Hypothalamus (tissue), 51 donors: ENCODE results near the gene STEAP1.
"Not testable (repeated sequence)": the region's sequence is repeated elsewhere in the genome, so short reads cannot be mapped to it uniquely, and the experiment has no call there.

Source experiments
- DNase-seq, 51 donors: peaks; one replicate each; lab custom pipeline; 2025; lab: John Stamatoyannopoulos, UW

STEAP1 gene

GRCh38 chr7:90172624-90173023, 18.4 kb downstream of the STEAP1 start:
- DNase-seq, result no peak

- DNase-seq, result no peak
These were observed 19.0 kb downstream of the STEAP1 start for GRCh38 chr7:90173127-90173844.

GRCh38 chr7:90175667-90176066, 21.4 kb downstream of the STEAP1 start:
- DNase-seq, result no peak

GRCh38 chr7:90176195-90176594, 21.9 kb downstream of the STEAP1 start:
- DNase-seq, result no peak

- DNase-seq, result no peak
These were observed 23.9 kb downstream of the STEAP1 start for GRCh38 chr7:90178166-90178565.

GRCh38 chr7:90178679-90179278, 24.5 kb downstream of the STEAP1 start:
- no peak for DNase-seq

- DNase-seq, result no peak
These were observed 25.8 kb downstream of the STEAP1 start for GRCh38 chr7:90180011-90180585.

- no peak for DNase-seq
These were observed 26.4 kb downstream of the STEAP1 start for GRCh38 chr7:90180649-90181048.

DNA sequence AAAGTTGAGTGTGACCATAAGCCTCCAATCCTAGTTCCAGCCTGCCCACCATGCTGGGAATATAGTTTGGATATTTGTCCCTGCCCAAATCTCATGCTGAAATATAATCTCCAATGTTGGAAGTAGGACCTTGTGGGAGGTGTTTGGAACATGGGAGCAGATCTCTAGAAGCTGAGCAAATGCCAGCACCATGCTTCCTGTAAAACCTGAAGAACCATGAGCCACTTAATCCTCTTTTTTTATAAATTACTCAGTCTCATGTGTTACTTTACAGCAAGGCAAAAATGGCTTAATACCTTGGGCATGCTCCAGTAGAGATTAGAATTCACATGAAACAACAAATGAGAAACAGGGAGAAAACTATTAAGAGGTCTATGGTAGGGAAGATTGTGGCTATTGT, 27.2 kb downstream of the STEAP1 start:
- no peak for DNase-seq

- not testable (repeated sequence) for DNase-seq
These were observed 32.0 kb downstream of the STEAP1 start for GRCh38 chr7:90186290-90186689.

DNA sequence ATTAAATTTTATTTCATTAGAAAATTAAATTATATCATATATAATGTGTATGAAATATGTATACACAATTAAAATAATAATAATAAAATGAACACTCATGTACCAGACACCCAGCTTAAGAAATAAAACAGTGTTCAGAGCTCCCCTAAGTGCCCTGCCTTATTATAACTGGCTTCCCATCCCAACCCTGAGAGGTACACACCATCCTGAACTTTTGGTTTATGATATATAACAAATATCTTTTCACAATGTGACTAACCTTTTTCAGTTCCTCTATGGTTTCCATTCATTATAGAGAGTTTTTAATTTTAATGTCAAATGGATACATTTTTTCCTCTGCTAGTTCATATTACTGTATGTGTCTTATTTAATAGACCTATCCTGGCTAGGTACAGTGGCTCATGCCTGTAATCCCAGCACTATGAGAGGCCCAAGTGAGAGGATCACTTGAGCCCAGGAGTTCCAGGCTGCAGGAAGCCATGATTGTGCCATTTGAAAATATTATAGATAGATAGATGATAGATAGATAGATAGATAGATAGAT, 33.3 kb downstream of the STEAP1 start:
- DNase-seq, result no peak

GRCh38 chr7:90188281-90188680, 34.0 kb downstream of the STEAP1 start:
- DNase-seq, result no peak

DNA sequence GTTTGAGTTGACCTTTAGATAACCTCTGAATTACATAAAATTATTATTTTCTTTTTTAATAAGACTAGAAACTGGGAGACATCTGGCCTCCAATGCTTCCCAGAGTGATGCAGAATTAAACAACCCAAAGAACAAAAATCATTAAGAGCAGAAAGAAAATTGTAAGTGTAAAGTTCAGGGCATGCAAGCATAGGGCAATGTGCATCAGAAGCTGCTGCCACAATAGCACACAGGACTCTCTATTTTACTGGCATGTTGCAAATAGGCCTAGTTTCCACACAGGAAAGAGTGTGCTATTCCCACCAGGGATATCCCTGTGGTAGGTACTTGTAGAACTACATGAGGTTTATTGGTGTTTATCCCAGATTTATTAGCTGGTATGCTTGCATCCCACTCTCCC, 36.7 kb downstream of the STEAP1 start:
- DNase-seq, result no peak

GRCh38 chr7:90191648-90192047, 37.4 kb downstream of the STEAP1 start:
- no peak for DNase-seq

GRCh38 chr7:90192876-90193750, 38.8 kb downstream of the STEAP1 start:
- DNase-seq, result no peak

DNA sequence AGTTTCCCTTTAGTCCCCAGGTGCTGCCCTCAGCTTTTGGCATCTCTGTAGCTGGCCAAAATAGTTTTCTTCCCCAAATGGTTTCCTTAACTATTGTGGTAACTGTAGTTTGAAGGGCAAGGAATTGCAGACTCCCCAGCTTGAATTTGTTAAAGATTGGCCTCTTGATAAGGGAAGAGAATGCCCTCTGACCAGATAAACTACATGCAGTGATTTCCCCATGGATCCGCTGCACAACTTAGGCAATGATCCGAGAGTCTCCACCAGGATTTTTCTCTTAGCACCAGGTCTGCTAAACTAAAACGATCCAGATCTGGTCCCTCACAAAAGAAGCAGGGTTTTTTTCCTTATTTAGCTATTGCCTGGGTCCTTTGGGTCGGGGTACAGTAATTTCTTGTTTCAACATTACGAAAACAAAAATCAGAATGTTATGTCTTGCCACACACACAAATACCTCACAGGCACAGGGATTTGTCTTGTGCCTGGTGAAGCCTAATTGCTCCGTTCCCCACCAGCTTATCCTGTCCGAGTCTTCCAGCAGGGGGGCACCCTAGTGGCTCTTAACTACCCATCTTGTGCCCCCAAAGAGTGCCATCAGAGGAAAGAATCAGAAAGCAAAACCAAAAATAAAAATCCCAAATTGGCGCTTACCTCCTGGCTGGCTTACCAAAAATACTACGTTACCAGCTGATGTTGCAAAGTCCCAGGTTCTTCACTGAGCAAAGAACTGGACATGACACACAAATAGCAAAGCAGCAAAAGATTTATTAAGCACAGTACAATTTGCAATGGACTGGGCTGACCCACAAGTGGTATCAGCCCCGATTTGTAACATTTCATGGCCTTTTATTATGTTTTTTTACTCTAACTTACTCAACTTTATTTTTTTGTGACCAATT, 40.9 kb downstream of the STEAP1 start:
- no peak for DNase-seq

DNA sequence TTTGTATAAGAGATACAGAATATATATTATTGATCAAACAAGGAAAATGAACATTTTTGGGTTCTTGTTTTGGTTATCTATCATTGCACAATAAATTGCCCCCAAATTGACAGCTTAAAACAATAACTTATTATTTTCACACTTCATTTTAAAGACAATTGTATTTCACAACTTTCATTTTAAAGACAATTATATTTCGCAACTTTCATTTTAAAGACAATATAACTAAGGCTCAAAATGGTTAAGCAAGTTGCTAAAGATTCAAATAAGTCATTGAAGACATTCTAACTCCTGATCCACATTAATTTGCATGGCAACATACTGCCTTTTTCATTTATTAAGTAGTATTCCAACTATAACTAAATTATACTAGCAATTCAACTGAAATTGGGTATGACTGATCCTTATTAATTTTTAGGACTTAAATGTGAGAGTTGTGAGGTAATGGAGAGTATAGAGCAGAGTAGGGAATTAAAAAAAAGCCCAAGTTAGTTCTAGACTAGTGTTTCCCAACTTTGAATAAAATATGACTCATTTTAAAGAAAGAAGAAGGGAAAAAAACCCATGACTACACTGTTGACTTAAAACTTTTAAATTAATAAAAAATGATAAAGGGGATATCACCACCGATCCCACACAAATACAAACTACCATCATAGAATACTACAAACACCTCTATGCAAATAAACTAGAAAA, 47.4 kb downstream of the STEAP1 start:
- DNase-seq, result no peak

GRCh38 chr7:90207956-90208355, 53.7 kb downstream of the STEAP1 start:
- no peak for DNase-seq

DNA sequence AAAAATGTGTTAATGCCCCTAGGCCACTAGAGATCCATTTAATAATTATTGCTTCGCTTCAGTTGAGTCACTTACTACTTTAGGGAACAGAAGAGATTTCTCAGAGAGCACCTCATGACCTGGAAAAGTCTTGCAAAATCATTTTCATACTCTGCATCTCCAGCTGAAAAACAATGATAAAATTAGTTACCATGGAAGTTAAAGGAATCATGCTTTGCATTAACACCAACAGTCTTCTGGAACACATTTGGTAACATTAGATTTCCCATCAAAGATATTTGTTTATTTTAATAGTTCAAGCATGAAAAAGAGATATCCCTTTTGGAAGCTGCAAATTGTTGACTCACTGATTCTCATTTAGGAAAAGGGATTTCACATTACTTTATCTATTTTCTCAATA, 55.5 kb downstream of the STEAP1 start:
- DNase-seq, result no peak
